Measurements from ENCODE around the gene VDAC2.

The VDAC2 gene

GRCh38 chr10:75210282-75211006, at the start of gene VDAC2:
TSS of gene VDAC2 (plus strand) at chr10:75210796. CDS start at chr10:75211159, 363 bp downstream.
- TF ChIP-seq CTCF (IDR thresholded peaks at IDR 0.05; ENCODE audit: low read depth, low read length, missing control alignments), result no peak
- peak within 1 kb of the TSS; percentile 99 for H3K4me3 ChIP-seq (ENCODE audit: low read depth, low read length)
- peak; percentile 66 for DNase-seq (ENCODE audit: low read depth)

GRCh38 chr10:75165684-75166622, 44.6 kb upstream of the VDAC2 start:
- H3K4me3 ChIP-seq (ENCODE audit: low read depth, low read length), result no peak overlapping the region; the same call in 1 of the 2 replicates
- peak; percentile 62 for DNase-seq (ENCODE audit: low read depth)

GRCh38 chr10:75166623-75166972, 44.0 kb upstream of the VDAC2 start:
- DNase-seq (ENCODE audit: low read depth), result no peak
- no peak for TF ChIP-seq CTCF (IDR thresholded peaks at IDR 0.05; ENCODE audit: low read depth, low read length, missing control alignments)
- peak overlapping the region; percentile 10; the same call in 1 of the 2 replicates for H3K4me3 ChIP-seq (ENCODE audit: low read depth, low read length)

More at GRCh38 chr10:75165684-75166622, 44.6 kb upstream of the VDAC2 start:
- TF ChIP-seq CTCF (IDR thresholded peaks at IDR 0.05; ENCODE audit: low read depth, low read length, missing control alignments), result no peak

- no peak for TF ChIP-seq CTCF (IDR thresholded peaks at IDR 0.05; ENCODE audit: low read depth, low read length, missing control alignments)
- no peak overlapping the region for H3K4me3 ChIP-seq (ENCODE audit: low read depth, low read length)
- DNase-seq (ENCODE audit: low read depth), result no peak
Measured at GRCh38 chr10:75168275-75168674, 42.3 kb upstream of the VDAC2 start.

- no peak overlapping the region for H3K4me3 ChIP-seq (ENCODE audit: low read depth, low read length)
- no peak for DNase-seq (ENCODE audit: low read depth)
- no peak for TF ChIP-seq CTCF (IDR thresholded peaks at IDR 0.05; ENCODE audit: low read depth, low read length, missing control alignments)
Measured at GRCh38 chr10:75170215-75170614, 40.4 kb upstream of the VDAC2 start.

GRCh38 chr10:75175046-75175445, 35.5 kb upstream of the VDAC2 start:
- no peak for TF ChIP-seq CTCF (IDR thresholded peaks at IDR 0.05; ENCODE audit: low read depth, low read length, missing control alignments)
- DNase-seq (ENCODE audit: low read depth), result no peak
- H3K4me3 ChIP-seq (ENCODE audit: low read depth, low read length), result no peak overlapping the region
